ENCODE measurements around the gene CRISP3.

CRISP3 gene

GRCh38 chr6:49782293-49782692 is 38.1 kb upstream of the CRISP3 start:
- no peak for DNase-seq
- peaks cover 3% of the 10 kb centered on the region for H3K9me3 ChIP-seq (ENCODE audit: severe bottlenecking)
- TF ChIP-seq CTCF (IDR thresholded peaks at IDR 0.05; ENCODE audit: low read depth, low read length), result no peak
- no peaks in the 10 kb centered on the region for H3K27me3 ChIP-seq (ENCODE audit: insufficient read depth, low read depth, severe bottlenecking)
- no peak overlapping the region for H3K4me3 ChIP-seq (ENCODE audit: low read depth, low read length)
- no peaks in the 10 kb centered on the region for H3K36me3 ChIP-seq
- no peak overlapping the region for H3K27ac ChIP-seq

GRCh38 chr6:49776444-49776843 is 32.3 kb upstream of the CRISP3 start:
- no peaks in the 10 kb centered on the region for H3K9me3 ChIP-seq (ENCODE audit: severe bottlenecking)
- no peaks in the 10 kb centered on the region for H3K27me3 ChIP-seq (ENCODE audit: insufficient read depth, low read depth, severe bottlenecking)
- TF ChIP-seq CTCF (IDR thresholded peaks at IDR 0.05; ENCODE audit: low read depth, low read length), result no peak
- H3K36me3 ChIP-seq, result no peaks in the 10 kb centered on the region
- no peak overlapping the region for H3K27ac ChIP-seq
- H3K4me3 ChIP-seq (ENCODE audit: low read depth, low read length), result no peak overlapping the region
- DNase-seq, result no peak

GRCh38 chr6:49775043-49775442 is 30.9 kb upstream of the CRISP3 start:
- TF ChIP-seq CTCF (IDR thresholded peaks at IDR 0.05; ENCODE audit: low read depth, low read length), result no peak
- Histone ChIP-seq H3K9me3 (ENCODE audit: severe bottlenecking) (no peaks in the 10 kb centered on the region), H3K36me3 (no peaks in the 10 kb centered on the region), H3K27me3 (ENCODE audit: insufficient read depth, low read depth, severe bottlenecking) (no peaks in the 10 kb centered on the region), H3K27ac (no peak overlapping the region), H3K4me3 (ENCODE audit: low read depth, low read length) (no peak overlapping the region)
- DNase-seq, result no peak

- TF ChIP-seq CTCF (IDR thresholded peaks at IDR 0.05; ENCODE audit: low read depth, low read length), result no peak
- Histone ChIP-seq H3K27me3 (ENCODE audit: insufficient read depth, low read depth, severe bottlenecking) (no peaks in the 10 kb centered on the region), H3K27ac (no peak overlapping the region)
Measured at GRCh38 chr6:49772285-49772684, 28.1 kb upstream of the CRISP3 start.

GRCh38 chr6:49766762-49767161 is 22.6 kb upstream of the CRISP3 start:
- no peaks in the 10 kb centered on the region for H3K9me3 ChIP-seq (ENCODE audit: severe bottlenecking)
- no peak overlapping the region for H3K4me3 ChIP-seq (ENCODE audit: low read depth, low read length)
- DNase-seq, result no peak
- TF ChIP-seq CTCF (IDR thresholded peaks at IDR 0.05; ENCODE audit: low read depth, low read length), result no peak
- H3K27ac ChIP-seq, result no peak overlapping the region
- no peaks in the 10 kb centered on the region for H3K36me3 ChIP-seq
- no peaks in the 10 kb centered on the region for H3K27me3 ChIP-seq (ENCODE audit: insufficient read depth, low read depth, severe bottlenecking)

More at GRCh38 chr6:49772285-49772684, 28.1 kb upstream of the CRISP3 start:
- DNase-seq, result no peak
- no peaks in the 10 kb centered on the region for H3K9me3 ChIP-seq (ENCODE audit: severe bottlenecking)
- H3K4me3 ChIP-seq (ENCODE audit: low read depth, low read length), result no peak overlapping the region
- no peaks in the 10 kb centered on the region for H3K36me3 ChIP-seq

- TF ChIP-seq CTCF (IDR thresholded peaks at IDR 0.05; ENCODE audit: low read depth, low read length), result no peak
- no peaks in the 10 kb centered on the region for H3K27me3 ChIP-seq (ENCODE audit: insufficient read depth, low read depth, severe bottlenecking)
- H3K27ac ChIP-seq, result no peak overlapping the region
- H3K4me3 ChIP-seq (ENCODE audit: low read depth, low read length), result no peak overlapping the region
- no peak for DNase-seq
- H3K36me3 ChIP-seq, result no peaks in the 10 kb centered on the region
- no peaks in the 10 kb centered on the region for H3K9me3 ChIP-seq (ENCODE audit: severe bottlenecking)
Measured at GRCh38 chr6:49764571-49765236, 20.5 kb upstream of the CRISP3 start.

All from WERI-Rb-1 (cell line).